Skin of body (tissue), 2 donors: Measurements from ENCODE around the gene MYO9A. TPM values are rescaled to one million over a fixed set of nuclear protein-coding genes. Genes with fewer than 3 reads are reported as not detected.

ENCODE experiments used
- DNase-seq: peaks from one replicate; lab custom pipeline; 2025; lab: John Stamatoyannopoulos, UW
- total RNA-seq: library from RNA; depleted of rRNA; stranded (reverse); fragments of >200 nt; gene quantifications from one replicate; pipeline ENCODE4 v1.2.3, GENCODE V29; 2014

The MYO9A gene
- total RNA-seq, 1 donor from 2014 or later = 73.8 TPM

DNA sequence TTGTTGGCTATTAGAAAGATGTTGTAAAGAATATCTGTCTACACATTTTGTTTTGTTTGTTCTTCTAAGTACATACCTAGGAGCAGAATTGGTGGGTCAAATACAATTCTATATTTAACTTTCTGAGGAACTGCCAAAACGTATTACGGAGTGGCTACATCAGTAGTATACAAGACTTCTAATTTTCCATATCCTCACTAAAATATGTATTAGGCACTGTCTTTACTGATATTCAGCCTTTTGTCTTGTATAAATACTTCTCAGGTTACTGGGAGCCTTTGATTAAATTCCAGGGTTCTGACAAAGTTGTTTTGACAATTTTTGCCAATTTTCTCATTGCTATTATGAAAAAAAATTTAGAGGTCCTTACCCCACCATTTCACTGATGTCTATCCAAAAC is 160.9 kb downstream of the MYO9A start:
- DNase-seq = no peak

DNA sequence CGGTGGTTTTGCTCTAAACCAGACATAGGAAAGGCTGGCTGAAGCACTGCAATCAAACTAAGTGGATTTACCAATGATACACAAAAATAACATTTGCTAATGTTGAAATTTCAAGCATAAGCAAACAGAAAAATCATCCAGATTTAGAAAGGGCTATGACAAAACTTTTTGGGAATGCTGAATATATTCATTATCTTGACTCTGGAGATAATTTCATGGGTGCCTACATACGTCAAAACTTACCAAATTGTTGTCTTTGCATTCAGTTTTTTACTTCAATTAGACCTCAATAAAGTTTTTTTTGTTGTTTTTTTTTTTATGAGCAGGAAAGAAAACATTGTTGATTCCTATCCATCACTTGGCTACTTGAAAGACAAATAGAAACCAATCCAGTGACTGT is 166.8 kb downstream of the MYO9A start:
- no peak for DNase-seq

DNA sequence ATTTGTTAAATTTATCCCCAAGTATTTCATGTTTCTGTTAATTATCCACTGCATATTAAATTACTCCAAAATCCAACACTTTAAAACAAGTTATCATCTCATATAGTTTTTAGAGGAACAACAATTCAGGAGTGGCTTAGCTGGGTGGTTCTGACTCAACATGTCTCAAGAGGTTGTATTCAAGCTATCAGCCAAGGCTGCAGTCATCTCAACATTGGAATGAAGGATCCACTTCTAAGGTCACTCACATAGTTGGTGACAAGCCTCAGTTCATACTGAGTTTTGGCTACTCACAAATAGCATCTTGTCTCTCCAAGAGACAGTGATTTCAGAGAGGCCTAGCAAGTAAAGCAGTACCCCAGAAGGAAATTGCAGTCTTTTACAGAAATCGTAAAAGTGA is 172.9 kb downstream of the MYO9A start:
- DNase-seq = no peak

DNA sequence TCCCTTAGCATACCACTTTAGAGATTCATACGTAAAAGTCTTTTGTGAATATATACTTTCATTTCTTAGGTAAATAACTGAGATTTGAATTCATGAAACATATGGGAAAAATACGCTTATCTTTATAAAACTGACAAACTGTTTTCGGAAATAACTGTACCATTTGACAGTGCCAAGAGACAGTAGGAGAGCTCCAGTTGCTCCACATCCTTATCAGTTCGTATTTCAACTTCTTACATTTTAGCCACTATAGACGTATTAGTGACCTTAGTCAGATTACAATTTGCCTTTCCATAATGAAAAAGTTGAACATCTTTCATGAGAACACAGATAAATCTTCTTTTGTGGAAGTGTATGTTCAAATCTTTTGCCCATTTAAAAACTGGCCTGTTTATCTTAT is 174.1 kb downstream of the MYO9A start:
- DNase-seq = no peak

DNA sequence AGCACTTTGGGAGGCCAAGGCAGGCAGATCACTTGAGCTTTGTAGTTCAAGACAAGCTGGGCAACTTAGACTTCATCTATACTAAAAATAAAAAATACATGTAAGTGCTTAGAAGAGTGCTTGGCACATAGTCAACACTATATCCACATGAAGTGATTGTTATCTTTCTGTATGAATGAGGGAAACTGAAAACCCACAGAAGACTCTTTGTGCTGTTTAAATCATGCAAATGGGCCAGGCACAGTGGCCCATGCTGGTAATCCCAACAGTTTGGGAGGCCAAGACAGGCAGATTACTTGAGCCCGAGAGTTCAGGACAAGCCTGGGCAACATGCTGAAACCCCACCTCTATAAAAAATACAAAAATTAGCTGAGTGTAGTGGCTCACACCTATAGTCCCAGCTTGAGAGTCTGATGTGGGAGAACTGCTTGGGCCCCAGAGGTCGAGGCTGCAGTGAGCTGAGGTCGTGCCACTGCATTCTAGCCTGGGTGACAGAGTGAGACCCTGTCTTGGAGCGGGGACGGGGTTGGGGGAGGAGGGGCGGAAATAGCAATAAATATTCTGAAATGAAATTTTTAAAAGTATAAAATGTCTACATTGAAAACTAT is 177.9 kb downstream of the MYO9A start:
- no peak for DNase-seq

DNA sequence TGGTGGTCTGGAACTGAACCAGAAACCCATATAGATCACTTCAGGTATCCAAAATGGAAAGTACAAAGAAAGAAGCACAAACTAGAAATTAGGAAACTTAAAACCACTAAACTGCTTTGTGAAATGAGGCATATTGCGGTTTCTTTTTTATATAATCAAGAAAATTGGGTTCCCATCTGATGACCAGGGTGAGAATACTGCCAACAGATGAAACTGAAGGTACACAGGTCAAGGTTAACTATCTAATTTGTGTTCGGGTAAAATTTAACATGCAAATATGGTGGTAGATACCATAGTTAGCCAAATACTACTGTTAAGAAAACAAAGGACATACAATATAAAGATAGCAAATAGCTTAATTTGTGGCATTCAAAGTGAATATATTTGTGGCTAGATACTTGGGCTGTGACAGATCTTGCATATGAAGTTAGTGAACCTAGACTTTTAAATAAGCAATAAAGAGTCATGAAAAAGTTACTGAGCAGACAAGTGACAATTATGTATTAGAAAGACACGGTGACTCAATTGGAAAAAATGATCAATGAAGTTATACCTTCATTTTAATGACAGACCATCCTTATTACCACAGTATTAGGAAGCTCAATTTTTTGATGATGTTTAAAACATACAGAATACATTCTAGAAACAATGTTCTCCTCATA is 180.2 kb downstream of the MYO9A start:
- DNase-seq = no peak

DNA sequence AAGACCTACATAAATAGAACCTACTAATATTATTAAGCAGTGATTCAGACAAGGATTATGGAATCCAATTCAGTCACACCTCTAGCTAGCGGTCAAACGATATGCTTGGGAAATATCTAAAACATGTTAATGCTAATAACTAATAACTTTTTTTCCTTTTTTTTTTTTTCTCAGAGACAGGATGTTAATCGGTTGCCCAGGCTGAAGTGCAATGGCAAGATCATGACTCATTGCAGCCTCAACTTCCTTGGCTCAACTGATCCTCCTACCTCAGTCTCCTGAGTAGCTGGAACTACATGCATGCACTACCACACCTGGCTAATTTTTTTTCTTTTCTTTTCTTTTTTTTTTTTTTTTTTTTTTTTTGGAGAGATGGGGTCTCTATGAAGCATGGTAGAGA is 183.5 kb downstream of the MYO9A start:
- DNase-seq = no peak

DNA sequence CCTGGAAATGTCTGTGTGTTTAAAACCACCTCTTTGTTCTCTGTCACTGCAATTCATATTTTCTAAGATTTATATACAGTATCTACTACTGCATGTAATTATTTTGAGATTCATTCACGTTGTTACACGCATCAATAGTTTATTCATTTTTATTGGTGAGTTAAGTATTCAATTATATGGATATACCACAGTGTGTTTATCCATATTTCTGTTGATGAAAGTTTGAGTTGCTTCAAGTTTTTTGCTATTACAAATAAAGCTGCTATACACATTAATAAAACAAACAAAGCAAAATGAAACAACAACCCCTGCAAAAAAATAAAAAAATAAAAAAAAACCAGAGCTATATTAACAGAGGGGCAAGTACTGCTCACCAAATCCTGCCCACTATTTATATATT is 185.3 kb downstream of the MYO9A start:
- no peak for DNase-seq

DNA sequence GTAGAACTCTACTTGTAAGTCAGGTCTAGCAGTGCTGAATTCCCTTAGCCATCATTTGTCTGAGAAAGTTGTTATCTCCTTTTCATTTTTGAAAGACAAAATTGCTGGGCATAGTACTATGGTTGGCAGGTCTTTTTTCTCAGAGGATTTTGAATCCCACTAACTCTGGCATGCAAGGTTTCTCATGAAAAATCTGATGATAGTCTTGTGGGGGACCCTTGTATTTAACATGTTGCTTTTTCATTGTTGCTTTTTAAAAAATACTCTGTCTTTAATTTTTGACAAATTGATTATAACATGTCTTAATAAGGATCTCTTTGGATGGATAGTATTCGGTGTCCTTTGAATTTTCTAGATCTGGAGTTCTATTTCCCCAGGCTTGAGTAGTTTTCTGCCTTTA is 186.7 kb downstream of the MYO9A start:
- DNase-seq = no peak

DNA sequence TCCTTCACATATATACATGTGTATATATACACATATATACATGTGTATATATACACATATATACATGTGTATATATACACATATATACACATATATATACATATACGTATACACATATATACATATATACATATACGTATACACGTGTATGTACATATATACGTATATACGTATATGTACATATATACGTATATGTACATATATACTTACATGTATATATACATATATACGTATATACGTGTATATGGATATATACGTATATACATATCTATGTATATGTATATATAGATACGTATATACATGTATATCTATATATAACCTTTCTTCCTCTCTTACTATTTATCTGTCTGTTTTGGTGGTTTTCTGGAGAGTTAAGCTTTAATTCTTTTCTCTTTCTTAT is 192.8 kb downstream of the MYO9A start:
- no peak for DNase-seq

DNA sequence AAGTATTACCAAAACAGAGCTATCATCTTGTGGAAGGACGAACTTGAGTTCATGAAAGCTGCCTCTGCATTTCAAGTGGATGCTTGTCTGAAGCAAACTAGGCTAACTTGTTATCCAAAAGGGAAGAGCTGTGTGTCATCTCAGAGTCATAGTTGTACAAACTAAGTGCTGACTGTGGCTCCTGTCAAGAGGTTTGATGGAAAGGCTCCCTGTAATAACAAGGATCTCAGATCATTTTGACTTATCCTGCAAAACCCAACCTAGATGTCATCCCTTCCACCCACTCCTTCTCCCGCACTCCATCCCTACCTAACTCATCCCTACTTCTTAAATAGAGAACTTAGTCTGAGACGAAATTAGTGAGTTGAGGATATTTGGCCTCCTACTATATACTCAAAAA is 196.8 kb downstream of the MYO9A start:
- DNase-seq = no peak

DNA sequence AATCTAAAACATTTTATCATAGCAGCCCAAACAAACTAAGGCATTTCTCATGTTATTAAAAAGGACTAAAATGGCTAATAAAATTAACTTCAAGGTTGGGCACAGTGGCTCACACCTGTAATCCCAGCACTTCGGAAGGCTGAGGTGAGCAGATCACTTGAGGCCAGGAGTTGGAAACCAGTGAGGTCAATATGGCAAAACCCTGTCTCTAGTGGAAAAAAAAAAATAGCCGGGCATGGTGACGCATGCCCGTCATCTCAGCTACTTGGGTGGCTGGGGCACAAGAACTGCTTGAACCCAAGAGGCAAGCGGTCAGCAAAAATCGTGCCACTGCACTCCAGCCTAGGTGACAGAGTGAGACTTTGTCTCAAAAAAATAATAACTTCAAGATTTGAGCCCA is 197.4 kb downstream of the MYO9A start:
- no peak for DNase-seq

DNA sequence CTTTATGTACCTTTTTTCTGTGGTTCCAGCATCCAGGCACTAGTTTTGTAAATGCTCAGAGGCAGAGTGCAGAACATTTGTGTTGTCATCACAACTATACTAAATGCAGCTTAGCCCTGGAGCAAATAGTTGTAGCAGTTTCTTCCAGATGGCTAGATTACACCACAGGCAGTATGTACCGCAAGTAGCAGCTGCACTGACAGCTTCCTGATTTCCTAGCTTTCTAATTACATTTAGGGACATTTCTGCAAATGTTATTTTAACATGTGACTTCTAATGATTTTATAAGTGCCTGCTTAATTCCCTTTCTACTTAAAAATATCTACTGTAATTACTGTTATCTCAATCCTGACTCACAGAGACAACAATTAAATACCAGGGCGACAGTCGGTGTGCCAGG is 201.1 kb downstream of the MYO9A start:
- DNase-seq = no peak

DNA sequence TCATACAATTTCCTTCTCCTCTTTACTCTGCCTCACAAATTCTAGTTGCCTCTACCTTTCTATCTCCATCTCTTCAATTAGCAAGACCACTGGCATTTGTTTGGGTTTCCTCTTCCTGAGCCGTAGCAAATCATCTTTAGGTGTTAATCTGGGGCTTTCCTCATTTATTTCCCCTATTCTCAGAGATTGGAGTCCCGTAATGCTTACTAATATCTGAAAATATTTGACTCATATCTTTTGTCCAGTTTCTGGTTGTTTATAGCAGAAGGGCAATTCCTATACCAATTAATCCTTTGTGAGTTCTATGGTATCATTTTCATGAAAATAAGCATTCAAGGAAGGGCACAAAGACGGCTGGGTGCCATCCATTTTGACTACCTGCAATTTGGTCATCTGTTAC is 203.9 kb downstream of the MYO9A start:
- DNase-seq = no peak

DNA sequence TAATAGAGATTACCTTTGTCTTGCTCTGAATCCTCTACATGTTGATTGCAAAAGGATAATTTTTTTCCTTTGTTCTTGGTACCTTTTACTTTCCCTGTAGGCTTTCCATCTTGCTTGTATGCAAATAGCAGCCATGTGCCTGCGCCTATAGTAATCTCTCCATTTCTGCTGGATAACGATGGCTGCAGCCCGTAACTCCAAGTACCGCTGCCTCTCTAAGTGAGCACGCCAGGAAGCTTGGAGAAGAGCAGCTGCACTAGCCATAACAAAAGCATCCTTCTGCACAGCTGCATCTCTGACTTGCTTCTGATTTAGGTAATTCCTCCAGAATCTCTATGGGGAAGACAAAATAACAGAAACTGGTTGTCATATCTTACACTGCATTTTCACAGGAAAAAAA is 218.3 kb downstream of the MYO9A start:
- no peak for DNase-seq

DNA sequence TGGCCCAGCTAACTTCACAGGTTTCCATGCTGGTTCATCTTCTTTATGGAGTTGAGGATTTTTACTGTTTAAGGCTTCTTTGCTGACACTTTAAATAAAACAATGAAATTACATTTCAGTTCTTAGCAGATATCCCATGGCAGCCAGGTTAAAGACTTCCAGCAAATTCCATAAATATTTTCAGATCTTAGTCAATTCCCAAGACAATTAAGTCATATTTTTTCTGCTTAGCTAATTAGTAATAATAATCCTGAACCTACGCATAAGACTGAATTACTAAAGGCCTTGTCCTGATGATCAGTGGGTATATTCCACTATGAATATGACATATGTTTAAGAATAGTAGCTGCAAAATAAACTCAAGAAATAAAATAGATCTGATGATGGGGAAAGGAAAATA is 224.3 kb downstream of the MYO9A start:
- DNase-seq = no peak

DNA sequence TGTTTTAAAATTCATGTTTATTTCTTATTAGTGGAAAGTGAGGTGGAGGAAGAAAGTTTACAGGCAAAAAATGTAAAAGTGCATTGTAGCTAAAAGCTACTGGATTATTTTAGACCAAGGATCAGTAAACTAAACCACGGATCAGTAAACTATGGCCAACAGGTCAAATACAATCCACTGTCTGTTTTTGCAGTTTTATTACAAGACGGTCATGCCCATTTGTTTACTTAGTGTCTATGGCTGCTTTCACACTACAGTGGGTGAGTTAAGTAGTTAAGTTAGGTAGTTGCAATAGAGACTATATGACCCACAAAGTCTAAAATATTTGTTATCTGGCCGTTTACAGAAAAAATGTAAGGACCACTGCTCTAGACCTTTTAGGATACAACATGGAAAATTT is 225.6 kb downstream of the MYO9A start:
- DNase-seq = no peak

DNA sequence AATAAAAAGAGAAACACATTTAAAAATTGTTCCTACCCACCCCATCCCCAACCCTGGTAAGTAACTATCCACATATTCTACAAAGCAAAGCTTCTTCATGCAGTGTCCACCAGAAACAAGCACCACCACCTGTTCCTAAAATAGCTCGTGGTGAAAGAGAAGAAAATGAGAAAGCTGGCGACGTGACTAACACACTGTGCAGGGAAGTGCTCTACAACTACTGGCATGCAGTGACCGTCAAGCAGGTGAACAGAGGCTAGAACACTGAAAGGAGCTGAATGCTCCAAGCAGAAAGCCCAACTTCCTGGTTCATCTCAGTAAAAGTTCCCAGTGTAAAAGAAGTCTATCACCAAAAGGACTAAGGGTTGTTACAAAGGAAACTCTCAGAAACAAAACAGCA is 226.9 kb downstream of the MYO9A start:
- DNase-seq = no peak

DNA sequence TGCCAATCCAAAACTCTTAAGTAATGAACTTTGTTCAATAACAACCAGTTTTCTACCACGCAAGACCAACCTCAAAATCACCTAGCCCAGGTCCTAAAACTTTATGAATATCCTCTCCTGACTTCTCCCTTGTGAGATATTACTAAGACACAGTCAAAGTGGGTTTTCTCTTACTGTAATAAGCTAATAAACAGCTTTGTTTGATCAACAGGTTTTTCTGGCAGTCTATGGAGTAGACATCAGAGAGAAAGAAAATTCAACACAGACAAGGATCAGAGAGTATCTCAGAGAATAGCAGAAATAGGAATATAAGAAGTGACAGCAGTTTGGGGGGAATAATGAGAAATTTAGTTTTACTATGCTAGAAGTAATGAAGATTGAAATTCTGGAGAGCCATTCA is 228.0 kb downstream of the MYO9A start:
- DNase-seq = no peak

DNA sequence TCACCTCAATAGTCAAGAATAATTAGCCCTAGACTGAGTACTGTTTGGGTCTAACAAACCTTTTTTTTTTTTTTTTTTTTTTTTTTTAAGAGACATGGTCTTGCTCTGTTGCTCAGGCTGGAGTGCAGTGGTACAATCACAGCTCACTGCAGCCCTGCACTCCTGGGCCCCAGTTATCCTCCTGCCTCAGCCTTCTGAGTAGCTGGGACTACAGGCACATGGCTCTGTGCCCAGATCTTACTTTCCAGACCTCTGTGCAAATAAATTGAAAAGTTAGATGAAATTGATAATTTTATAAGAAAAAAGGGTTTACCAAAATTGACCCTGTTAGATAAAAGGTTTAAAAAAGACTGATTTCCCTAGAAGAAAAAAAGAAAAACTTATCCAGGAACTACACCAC is 228.6 kb downstream of the MYO9A start:
- DNase-seq = no peak

DNA sequence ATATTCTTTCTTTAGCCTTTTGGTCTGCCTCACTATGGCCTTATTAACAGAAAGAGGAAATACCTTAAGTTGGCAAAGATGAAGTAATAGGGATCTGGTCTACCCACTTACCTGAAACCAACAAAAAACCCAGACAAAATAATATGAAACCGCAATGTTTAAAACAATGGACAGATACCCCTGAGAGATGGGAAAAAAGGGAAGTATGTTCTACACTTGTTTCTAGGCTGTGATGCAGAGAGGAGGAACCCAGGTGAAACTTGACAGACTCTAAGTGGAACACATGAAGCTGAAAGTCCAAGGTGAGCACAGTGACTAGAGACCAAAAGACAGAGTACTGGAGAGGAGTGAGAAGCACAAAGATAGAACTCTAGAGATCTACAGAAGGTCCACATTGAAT is 229.2 kb downstream of the MYO9A start:
- DNase-seq = no peak

DNA sequence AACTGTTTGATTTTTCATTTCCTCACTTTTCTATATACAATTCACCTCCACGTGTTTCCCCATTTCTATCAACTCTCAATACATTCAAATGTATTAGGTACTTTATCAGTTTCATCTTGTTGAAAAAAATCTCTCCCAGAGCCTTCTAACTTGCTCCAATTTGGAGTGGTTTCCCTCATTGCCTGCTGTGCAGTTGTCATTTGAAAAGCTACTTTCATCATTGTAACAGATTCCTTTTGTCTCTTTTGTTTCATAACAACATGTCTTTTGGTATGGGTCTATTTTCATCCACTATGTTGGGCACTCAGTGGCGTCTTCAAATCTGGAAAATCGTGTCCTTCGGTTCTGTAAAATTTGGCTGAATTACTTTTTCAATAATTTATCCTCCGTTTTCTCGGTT is 232.6 kb downstream of the MYO9A start:
- no peak for DNase-seq

DNA sequence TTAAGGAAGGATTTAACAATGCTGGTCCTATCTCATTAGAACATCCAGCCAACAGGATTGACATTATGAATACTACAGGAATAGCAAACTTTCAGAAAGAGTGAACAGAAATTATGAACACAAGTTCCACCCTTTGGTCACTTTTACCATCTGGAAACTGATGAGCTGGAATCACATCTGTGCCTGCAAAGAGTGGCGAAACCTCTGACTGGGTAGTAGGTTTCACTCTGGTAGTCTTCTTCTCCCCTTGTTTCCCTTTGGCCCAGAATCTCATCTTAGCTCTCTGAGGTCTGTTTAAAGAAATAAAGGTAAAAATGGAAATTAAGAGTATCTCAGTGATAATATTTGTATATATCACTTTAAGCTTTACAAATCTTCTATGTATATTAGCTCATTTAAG is 234.5 kb downstream of the MYO9A start:
- DNase-seq = no peak

DNA sequence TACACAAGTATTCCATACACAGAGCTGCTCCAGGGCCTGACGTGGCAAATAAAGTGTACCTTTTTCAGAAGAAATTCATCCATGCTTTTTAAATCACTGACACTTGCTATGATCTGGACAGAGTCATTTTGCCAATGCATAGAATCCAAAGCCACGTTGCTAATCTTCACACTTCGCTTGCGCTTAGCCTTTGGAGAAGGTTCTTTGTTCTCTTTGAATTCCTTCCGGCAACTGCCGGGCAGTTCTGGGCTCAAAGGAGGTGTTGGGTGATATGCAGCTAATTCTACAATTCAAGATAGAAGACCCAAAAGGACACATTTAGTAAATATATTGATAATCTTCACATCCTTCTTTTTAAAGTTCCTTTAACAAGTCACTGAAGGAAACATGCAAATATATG is 237.7 kb downstream of the MYO9A start:
- no peak for DNase-seq
